ENCODE measurements around the gene SLC2A4RG.

SLC2A4RG gene

DNA sequence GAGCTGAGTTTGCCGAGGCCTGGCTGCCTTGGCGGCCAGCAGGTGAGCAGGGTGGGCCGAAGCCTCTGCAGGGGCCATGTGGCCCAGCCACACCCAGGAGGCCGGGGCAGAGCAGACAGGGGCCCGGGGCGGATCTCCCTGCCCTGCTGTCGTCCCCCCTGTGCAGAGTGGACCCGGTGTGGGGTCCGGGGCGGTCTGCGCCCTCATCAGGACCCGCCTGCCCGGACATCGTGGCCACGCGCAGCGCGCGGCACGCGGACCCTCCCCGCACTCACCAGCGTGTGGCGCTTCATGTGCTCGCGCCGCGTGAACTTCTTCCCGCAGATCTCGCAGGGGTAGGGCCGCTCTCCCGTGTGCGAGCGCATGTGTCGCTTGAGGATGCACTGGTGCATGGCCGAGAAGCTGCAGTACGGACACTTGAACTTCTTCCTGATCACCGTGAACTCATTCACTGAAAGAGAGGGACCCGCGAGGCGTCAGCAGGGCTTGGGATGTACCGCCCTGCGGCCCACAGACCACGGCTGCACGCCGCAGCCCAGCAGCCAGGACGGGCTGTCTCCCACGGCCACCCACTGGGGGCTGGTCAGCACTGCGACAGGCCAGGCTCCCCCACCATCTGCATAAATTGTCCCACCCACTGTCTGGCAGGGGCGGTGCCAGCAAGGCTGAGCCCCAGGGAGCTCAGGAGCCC, 13.0 kb downstream of the SLC2A4RG start:
- DNase-seq (ENCODE audit: low read depth in 2 of 2) = no peak

DNA sequence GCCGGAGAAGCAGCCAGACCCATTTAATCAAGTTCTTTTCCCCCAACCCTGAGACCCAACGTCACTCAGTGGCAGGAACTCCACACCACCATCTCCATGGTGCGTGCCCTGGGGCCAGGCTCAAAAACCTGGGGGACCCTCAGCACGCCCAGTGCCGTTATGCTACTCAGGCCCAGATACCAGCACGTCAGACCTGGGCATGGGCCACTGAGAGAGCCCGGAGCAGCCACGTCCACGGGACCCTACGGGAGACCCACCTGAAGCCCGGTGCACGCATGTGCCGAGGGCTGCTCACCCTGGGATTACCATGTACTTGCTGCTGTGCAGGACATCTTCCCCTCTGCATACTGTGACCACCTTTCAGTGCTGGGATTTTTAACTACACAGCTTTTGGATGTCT, 13.8 kb downstream of the SLC2A4RG start:
- DNase-seq (ENCODE audit: low read depth in 2 of 2) = no peak

GRCh38 chr20:63754008-63754407, 14.4 kb downstream of the SLC2A4RG start:
- DNase-seq (ENCODE audit: low read depth in 2 of 2) = no peak

DNA sequence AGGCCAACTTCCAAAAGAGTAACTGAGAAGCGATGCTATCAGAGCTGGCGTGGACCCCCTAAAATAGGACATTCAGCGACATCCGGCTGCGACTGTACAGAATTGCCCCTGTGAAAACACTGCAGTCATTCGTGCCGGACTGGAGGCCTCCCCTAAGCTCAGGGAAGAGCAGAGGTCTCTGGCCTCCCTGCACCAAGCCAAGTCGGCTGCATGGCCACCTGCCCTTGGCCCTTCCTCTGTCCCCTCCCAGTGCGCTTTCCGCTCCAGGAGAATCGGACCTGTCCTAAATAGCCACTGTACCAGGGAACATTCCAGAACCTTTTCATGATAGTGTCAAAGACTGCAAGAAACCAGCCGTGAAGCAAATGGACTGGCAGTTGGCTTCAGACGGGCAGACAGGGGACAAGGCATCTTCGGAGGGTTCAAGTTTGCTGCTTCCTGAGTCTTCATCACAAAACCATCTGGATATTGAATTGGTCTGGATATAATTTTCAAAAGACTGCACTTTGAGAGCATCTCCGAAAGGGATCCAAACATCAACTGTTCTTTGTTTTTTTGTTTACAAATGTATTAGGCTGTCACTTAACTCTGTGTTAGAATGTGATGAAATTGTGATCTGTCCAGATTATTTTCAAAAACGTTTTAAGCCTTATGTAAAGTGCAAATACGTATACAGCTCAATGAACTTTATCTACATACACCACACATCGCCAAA, 16.5 kb downstream of the SLC2A4RG start:
- DNase-seq (ENCODE audit: low read depth in 2 of 2) = no peak

DNA sequence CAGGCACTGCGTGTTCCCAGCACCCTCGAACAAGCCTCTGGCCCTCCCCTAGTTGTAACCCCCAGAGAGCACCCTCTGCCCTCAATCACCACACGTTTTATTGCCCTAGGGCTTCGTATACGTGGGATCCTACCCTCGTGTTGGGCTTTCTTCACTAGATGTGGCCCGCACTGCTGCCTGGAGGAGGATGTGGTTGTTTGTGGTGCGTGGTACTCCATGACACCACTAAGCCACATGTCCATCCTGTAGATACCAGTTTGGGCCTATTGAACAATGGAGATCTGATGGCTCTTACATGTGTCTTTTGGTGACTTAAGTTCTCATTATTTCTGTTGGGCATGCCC, 17.0 kb downstream of the SLC2A4RG start:
- DNase-seq (ENCODE audit: low read depth in 2 of 2) = no peak

- no peak for DNase-seq (ENCODE audit: low read depth in 2 of 2)
Observed at GRCh38 chr20:63758152-63758551, 18.6 kb downstream of the SLC2A4RG start.

GRCh38 chr20:63759377-63759901, 19.9 kb downstream of the SLC2A4RG start:
- no peak for DNase-seq (ENCODE audit: low read depth in 2 of 2)

GRCh38 chr20:63765082-63765873, 25.7 kb downstream of the SLC2A4RG start:
- no peak for DNase-seq (ENCODE audit: low read depth in 2 of 2)

DNA sequence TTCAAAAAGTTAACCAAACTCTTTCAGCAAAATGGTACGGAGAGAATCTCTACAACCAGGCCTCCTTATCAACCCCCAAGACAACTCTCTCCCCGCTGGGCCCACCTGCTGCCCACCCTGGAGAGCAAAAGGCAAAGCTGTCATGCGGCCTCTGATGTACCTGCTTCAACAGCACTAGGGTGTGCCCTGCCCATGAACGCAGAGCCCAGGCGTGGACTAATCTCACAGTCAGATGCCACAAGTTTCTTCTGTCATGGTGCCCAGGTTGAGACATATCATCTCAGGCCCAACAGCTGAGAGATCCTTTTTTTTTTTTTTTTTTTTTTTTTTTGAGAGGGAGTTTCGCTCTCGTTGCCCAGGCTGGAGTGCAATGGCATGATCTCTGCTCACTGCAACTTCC, 26.3 kb downstream of the SLC2A4RG start:
- DNase-seq (ENCODE audit: low read depth in 2 of 2) = no peak

GRCh38 chr20:63766695-63767426, 27.3 kb downstream of the SLC2A4RG start:
- DNase-seq (ENCODE audit: low read depth in 2 of 2) = no peak

- no peak for DNase-seq (ENCODE audit: low read depth in 2 of 2)
Observed at GRCh38 chr20:63767456-63767855, 27.9 kb downstream of the SLC2A4RG start.

GRCh38 chr20:63767886-63768285, 28.3 kb downstream of the SLC2A4RG start:
- no peak for DNase-seq (ENCODE audit: low read depth in 2 of 2)

DNA sequence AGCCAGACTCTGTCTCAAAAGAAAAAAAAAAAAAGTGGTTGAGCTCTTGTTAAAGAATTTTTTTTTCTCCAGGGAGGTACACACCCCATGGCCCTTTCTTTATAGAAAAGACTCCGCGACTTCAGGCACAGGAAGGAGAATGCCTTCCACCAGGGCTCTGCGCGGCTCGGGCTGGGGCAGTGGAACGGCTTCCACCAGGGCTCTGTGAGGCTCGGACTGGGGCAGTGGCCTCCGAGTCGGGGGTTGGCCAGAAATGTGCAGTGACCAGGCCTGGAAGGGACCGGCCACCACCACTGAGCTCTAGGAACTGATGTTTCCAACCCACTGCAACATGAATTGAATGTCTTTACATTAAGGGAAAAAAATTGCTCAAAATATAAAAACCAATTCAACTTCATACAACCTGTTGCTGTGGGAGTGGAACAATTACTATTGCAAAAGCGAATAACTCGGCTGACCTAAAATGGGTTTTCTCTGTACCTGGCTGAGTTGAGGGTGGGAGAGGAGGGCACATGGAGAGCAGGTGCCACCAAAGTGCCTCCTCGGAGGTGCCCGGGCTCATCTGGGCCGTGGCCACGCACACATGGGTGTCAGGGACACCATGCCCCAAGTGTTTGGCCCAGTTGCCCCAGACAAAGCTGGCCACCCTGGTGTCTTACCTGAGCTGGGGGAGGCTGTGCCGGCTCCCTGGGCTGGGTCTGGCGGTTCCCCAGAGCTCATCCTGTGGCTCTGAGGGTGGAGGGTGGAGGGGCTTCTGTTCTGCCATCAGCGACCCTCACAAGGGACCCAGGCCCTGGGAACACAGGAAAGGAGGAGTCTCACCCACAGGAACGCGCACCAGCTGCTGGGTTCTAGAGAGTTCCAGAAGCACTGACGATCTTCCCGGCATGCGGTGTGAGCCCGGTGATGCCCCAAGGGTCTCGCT, 29.3 kb downstream of the SLC2A4RG start:
- DNase-seq (ENCODE audit: low read depth in 2 of 2) = no peak

DNA sequence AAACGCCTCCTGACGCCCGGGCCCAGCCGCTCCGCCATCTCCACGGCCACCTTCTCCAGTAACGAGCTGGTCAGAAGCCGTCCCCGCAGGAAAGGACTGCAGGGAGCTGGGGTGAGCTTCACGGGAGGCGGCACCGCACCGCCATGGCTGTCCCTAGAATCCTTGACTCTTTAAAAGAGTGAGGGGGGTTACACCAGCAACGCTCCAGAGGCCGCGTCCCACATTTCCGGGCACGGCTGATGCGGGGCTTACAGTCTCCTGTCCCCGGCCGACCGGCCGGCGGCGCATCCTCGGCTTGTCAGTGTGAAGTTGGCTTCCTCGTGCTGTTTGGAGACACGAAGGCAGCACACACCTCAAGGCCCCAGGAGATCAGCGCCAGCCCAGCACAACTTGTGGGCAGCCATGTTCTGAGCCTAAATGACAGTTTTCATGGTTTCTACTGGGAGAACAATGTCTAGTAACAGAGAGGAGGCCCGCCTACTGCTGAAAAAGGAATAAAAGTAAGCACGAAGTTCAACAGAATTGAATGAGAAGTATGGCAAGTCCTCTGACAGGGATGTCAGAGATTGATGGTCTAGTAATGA, 30.4 kb downstream of the SLC2A4RG start:
- DNase-seq (ENCODE audit: low read depth in 2 of 2) = no peak

GRCh38 chr20:63771046-63771707, 31.6 kb downstream of the SLC2A4RG start:
- DNase-seq (ENCODE audit: low read depth in 2 of 2) = no peak

DNA sequence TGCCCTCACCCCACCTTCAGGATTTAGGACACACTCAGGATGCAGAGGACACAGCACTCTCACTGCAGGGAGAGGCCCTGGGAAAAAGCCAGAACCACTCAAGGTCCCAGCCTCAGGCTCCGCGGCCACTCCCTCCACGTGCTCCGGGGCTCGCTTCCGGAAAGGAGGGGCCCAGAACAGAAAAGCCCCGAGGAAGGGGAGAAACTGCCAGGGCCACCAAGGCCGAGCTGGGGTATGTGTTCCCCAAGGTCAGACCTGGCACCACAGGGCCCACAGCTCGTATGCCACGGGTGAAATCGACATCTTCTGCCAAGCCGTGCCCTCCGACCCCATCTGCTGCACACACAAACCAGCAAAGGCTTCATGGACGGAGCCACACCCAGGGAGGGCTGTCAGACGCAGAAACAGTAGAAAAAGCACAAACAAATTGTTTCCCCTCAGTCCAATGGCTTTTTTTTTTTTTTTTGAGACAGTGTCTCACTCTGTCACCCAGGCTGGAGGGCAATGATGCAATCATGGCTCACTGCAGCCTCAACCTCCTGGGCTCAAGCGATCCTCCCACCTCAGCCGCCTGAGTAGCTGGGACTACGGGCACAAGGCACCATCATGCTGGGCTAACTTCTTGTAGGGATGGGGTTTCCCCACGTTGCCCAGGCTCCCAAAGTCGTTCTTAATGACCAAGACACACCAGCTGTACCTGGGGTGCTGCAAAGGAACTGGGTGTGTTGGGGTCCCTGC, 33.4 kb downstream of the SLC2A4RG start:
- no peak for DNase-seq (ENCODE audit: low read depth in 2 of 2)

GRCh38 chr20:63773571-63774241, 34.1 kb downstream of the SLC2A4RG start:
- no peak for DNase-seq (ENCODE audit: low read depth in 2 of 2)

GRCh38 chr20:63774306-63774705, 34.7 kb downstream of the SLC2A4RG start:
- no peak for DNase-seq (ENCODE audit: low read depth in 2 of 2)
